Activated T-cell treated with anti-CD3 and anti-CD28 coated beads, Interleukin-2, amount 50 U/mL, for 4 hours (primary cell): ENCODE measurements around the gene RASGRP4. TPM values are rescaled to one million over a fixed set of nuclear protein-coding genes. Genes with fewer than 3 reads are reported as not detected.

Experiments used
- ATAC-seq, 2 donors: fragments of 200-7000 bp; cut with Tn5 transposase; one replicate each; pipeline ENCODE4 v1.10.0; 2021
- DNase-seq: peaks from one replicate; pipeline ENCODE4 v3.0.0-alpha.2; 2020
- H3K27me3 Mint-ChIP-seq: one replicate; pipeline ENCODE4 v1.8.0; 2021; ENCODE audit warnings: low read depth, mixed read lengths
- H3K36me3 Mint-ChIP-seq: one replicate; pipeline ENCODE4 v1.8.0; 2022; ENCODE audit warnings: mixed read lengths; ENCODE audit not compliant: insufficient read depth
- H3K4me1 Mint-ChIP-seq: one replicate; pipeline ENCODE4 v1.8.0; 2021; ENCODE audit warnings: low read depth, mixed read lengths
- H3K4me3 Mint-ChIP-seq: one replicate; pipeline ENCODE4 v1.8.0; 2021; ENCODE audit warnings: mild to moderate bottlenecking, moderate library complexity, mixed read lengths
- H3K9me3 Mint-ChIP-seq: one replicate; pipeline ENCODE4 v1.8.0; 2021; ENCODE audit warnings: mixed read lengths
- total RNA-seq, 3 donors: library from RNA; stranded (reverse); gene quantifications; one replicate each; pipeline ENCODE4 v1.2.1, GENCODE V29; 2021

Gene RASGRP4
- total RNA-seq, 3 donors from 2014 or later: 0.66 to 1.4 (median 1.2) TPM

GRCh38 chr19:38385057-38385803, 40.8 kb downstream of the RASGRP4 start:
- peaks cover 12% of the 10 kb centered on the region for H3K27me3 Mint-ChIP-seq
- peaks cover 20% of the 10 kb centered on the region for H3K4me1 Mint-ChIP-seq
- no peak overlapping the region for H3K4me3 Mint-ChIP-seq
- H3K9me3 Mint-ChIP-seq: no peaks in the 10 kb centered on the region
- peaks cover 36% of the 10 kb centered on the region for H3K36me3 Mint-ChIP-seq
- DNase-seq (no peak), ATAC-seq (no peak)

GRCh38 chr19:38384209-38385027, 41.6 kb downstream of the RASGRP4 start:
- peaks cover 43% of the 10 kb centered on the region for H3K36me3 Mint-ChIP-seq
- no peak for ATAC-seq

GRCh38 chr19:38383743-38384142, 42.3 kb downstream of the RASGRP4 start:
- H3K4me3 Mint-ChIP-seq: no peak overlapping the region
- peaks cover 10% of the 10 kb centered on the region for H3K27me3 Mint-ChIP-seq
- H3K4me1 Mint-ChIP-seq: peaks cover 12% of the 10 kb centered on the region
- no peak for ATAC-seq
- DNase-seq: no peak
- peaks cover 49% of the 10 kb centered on the region for H3K36me3 Mint-ChIP-seq
- H3K9me3 Mint-ChIP-seq: no peaks in the 10 kb centered on the region

More at GRCh38 chr19:38384209-38385027, 41.6 kb downstream of the RASGRP4 start:
- DNase-seq: no peak
- H3K27me3 Mint-ChIP-seq: peaks cover 10% of the 10 kb centered on the region
- no peaks in the 10 kb centered on the region for H3K9me3 Mint-ChIP-seq
- H3K4me3 Mint-ChIP-seq: no peak overlapping the region
- peaks cover 15% of the 10 kb centered on the region for H3K4me1 Mint-ChIP-seq

DNA sequence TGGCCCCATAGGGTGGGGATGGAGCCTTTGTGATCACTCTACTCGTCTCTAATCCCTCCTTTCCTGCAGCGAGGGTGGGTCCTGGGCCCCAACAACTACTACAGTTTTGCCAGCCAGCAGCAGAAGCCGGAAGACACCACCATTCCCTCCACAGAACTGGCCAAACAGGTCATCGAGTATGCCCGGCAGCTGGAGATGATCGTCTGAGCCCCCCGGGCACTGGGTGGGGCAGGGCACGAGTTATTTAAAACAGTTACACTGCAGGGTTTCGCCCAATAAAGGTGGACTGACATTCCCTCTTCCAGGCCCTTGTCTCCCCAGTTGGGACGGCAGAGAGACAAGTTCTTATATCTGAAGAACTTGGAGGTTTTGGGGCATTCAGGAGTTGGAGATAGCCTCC, 42.8 kb downstream of the RASGRP4 start:
- Mint-ChIP-seq H3K4me3 (no peak overlapping the region), H3K36me3 (peaks cover 49% of the 10 kb centered on the region), H3K4me1 (peaks cover 11% of the 10 kb centered on the region), H3K9me3 (no peaks in the 10 kb centered on the region), H3K27me3 (peaks cover 9% of the 10 kb centered on the region)
- DNase-seq (no peak), ATAC-seq (no peak)

DNA sequence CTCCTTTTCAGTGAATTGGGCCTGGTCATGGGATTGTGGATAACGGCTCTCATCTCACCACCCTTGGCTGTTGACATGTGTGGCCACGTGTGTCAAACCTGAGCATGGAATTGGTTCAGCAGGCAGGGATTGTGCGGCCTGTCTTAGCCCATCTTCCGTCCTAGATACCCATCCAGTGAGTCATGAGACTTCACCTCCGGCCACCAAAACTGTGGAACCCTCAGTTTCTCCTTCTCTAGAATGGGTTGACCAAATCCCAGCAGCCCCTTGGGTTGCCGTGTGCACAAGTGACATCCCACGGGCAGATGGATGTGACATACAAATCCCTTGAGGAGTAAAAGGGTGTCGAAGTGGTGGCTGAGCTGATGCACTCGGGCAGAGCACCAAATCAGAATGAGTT, 44.9 kb downstream of the RASGRP4 start:
- Mint-ChIP-seq H3K36me3 (peaks cover 54% of the 10 kb centered on the region), H3K27me3 (peaks cover 3% of the 10 kb centered on the region), H3K9me3 (no peaks in the 10 kb centered on the region), H3K4me1 (peaks cover 8% of the 10 kb centered on the region), H3K4me3 (no peak overlapping the region)
- no peak for ATAC-seq
- DNase-seq: no peak

GRCh38 chr19:38378866-38379265, 47.2 kb downstream of the RASGRP4 start:
- H3K36me3 Mint-ChIP-seq: peaks cover 55% of the 10 kb centered on the region
- peaks cover 27% of the 10 kb centered on the region for H3K4me1 Mint-ChIP-seq
- ATAC-seq (no peak), DNase-seq (no peak)
- peaks cover 3% of the 10 kb centered on the region for H3K27me3 Mint-ChIP-seq
- no peaks in the 10 kb centered on the region for H3K9me3 Mint-ChIP-seq
- H3K4me3 Mint-ChIP-seq: no peak overlapping the region

DNA sequence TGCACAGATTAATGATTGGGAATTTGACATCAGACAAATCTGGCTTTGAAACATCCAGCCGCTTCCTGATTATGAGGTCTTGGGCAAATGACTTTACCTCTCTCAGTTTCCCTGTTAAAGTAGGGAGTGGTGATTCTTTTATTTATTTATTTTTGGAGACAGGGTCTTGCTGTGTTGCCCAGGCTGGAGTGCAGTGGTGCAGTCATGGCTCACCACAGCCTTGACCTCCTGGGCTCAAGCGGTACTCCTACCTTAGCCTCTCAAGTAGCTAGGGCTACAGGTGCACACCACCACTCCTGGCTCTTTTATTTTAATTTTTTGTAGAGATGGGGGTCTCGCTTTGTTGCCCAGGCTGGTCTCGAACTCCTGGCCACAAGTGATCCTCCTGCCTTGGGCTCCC, 49.0 kb downstream of the RASGRP4 start:
- Mint-ChIP-seq H3K27me3 (no peaks in the 10 kb centered on the region), H3K4me3 (peak overlapping the region; percentile 100), H3K4me1 (peaks cover 27% of the 10 kb centered on the region), H3K9me3 (no peaks in the 10 kb centered on the region), H3K36me3 (peaks cover 41% of the 10 kb centered on the region)
- no peak for DNase-seq
- no peak for ATAC-seq

- Mint-ChIP-seq H3K9me3 (no peaks in the 10 kb centered on the region), H3K36me3 (peaks cover 37% of the 10 kb centered on the region), H3K27me3 (no peaks in the 10 kb centered on the region), H3K4me3 (peak overlapping the region; percentile 100), H3K4me1 (peaks cover 27% of the 10 kb centered on the region)
- DNase-seq: no peak
- ATAC-seq: no peak
Measured at GRCh38 chr19:38376576-38376975, 49.4 kb downstream of the RASGRP4 start.

DNA sequence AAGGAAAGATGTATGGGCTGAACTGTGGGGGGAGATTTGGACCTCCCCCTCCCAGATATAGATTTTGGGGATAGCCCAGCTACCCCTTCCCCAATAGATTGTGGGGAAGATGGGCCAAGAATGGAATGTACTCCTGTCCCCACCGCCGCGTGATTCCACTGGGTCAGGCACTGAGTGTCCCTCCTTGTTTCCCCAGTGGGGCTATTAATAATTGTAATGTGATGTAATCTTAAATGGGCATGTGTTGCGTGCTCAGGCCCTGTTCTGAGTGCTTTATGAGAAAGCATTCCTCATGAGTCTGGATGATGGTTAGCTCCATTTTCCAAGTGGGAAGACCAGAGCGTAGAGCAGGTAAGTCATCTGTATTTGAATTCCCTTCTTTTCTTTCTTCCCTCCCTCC, 50.3 kb downstream of the RASGRP4 start:
- DNase-seq (no peak), ATAC-seq (no peak)
- Mint-ChIP-seq H3K4me1 (peaks cover 27% of the 10 kb centered on the region), H3K36me3 (peaks cover 29% of the 10 kb centered on the region), H3K4me3 (peak overlapping the region; percentile 100), H3K9me3 (no peaks in the 10 kb centered on the region), H3K27me3 (no peaks in the 10 kb centered on the region)

DNA sequence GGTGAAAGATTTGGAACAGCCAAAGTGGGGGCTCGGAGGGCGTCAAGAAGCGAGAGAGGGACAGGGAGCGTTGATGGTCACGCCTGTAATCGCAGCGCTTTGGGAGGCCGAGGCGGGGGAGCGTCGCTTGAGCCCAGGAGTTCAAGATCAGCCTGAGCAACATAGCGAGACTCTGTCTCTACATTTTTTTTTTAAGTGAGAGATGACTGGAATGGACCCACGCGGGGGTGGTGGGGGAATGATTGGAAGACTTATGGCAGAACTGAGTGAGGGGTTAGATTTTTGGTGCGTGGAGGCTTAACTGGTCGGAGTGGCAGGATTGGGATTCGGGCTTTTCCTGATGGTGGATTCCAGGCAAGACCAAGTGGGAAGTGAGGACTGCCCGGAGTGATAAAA, 50.9 kb downstream of the RASGRP4 start:
- peak overlapping the region; percentile 100 for H3K4me3 Mint-ChIP-seq
- H3K9me3 Mint-ChIP-seq: no peaks in the 10 kb centered on the region
- H3K27me3 Mint-ChIP-seq: no peaks in the 10 kb centered on the region
- H3K4me1 Mint-ChIP-seq: peaks cover 27% of the 10 kb centered on the region
- H3K36me3 Mint-ChIP-seq: peaks cover 26% of the 10 kb centered on the region
- DNase-seq (no peak), ATAC-seq (peak; percentile 4 to 8)

- Mint-ChIP-seq H3K4me3 (peak within 1 kb of the TSS; percentile 100), H3K4me1 (peaks cover 27% of the 10 kb centered on the region), H3K36me3 (peaks cover 21% of the 10 kb centered on the region), H3K27me3 (peaks cover 3% of the 10 kb centered on the region), H3K9me3 (no peaks in the 10 kb centered on the region)
- peak; percentile 97 for DNase-seq
- ATAC-seq: peak; percentile 98
Measured at GRCh38 chr19:38374332-38375097, 51.5 kb downstream of the RASGRP4 start, which contains the start of gene PSMD8. TSS of gene PSMD8 (plus strand) at chr19:38374571. CDS start at chr19:38374602, 31 bp downstream.

- ATAC-seq: no peak
- peaks cover 27% of the 10 kb centered on the region for H3K4me1 Mint-ChIP-seq
- peaks cover 4% of the 10 kb centered on the region for H3K27me3 Mint-ChIP-seq
Measured at GRCh38 chr19:38373907-38374331, 52.1 kb downstream of the RASGRP4 start.

DNA sequence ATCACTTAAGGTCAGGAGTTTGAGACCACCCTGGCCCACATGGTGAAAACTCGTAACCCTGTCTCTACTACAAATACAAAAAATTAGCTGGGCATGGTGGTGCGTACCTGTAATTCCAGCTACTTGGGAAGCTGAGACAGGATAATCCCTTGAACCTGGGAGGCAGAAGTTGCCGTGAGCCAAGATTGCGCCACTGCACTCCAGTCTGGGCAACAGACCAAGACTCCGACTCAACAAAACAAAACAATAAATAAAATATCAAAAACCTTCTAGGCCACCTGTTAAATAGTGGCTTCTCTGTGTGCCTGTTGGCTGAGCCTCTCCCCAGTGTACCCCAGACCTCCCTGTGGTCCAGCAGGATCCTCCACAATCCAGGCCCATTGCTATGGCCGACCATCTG, 54.9 kb downstream of the RASGRP4 start:
- no peak for ATAC-seq

More at GRCh38 chr19:38373907-38374331, 52.1 kb downstream of the RASGRP4 start:
- Mint-ChIP-seq H3K9me3 (no peaks in the 10 kb centered on the region), H3K4me3 (peak overlapping the region; percentile 100), H3K36me3 (peaks cover 15% of the 10 kb centered on the region)
- DNase-seq: no peak

DNA sequence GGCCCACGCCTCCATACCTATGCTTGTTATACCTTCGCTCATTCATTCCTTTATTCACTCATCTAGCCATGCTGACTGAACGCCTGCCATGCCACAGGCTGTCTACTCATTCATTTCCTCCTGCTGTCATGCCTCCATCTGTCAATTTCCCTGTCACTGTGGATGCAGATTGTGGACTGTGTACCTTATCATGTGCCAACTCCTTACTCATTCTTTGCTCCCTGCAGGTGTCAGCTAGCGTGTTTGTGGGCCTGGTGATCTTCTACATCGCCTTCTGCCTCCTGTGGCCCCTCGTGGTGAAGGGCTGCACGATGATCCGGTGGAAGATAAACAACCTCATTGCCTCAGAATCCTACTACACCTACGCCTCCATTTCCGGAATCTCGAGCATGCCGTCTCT, 55.7 kb downstream of the RASGRP4 start:
- H3K9me3 Mint-ChIP-seq: no peaks in the 10 kb centered on the region
- ATAC-seq (no peak), DNase-seq (no peak)
- H3K27me3 Mint-ChIP-seq: peaks cover 7% of the 10 kb centered on the region
- peaks cover 12% of the 10 kb centered on the region for H3K4me1 Mint-ChIP-seq
- no peak overlapping the region for H3K4me3 Mint-ChIP-seq
- H3K36me3 Mint-ChIP-seq: peaks cover 7% of the 10 kb centered on the region

More for the DNA sequence above, 54.9 kb downstream of the RASGRP4 start:
- Mint-ChIP-seq H3K27me3 (peaks cover 7% of the 10 kb centered on the region), H3K4me3 (no peak overlapping the region), H3K9me3 (no peaks in the 10 kb centered on the region), H3K36me3 (peaks cover 9% of the 10 kb centered on the region), H3K4me1 (peaks cover 20% of the 10 kb centered on the region)
- no peak for DNase-seq
